ENCODE measurements around the gene TOMM40L.

Gene TOMM40L

GRCh38 chr1:161266202-161266601 lies 40.3 kb downstream of the TOMM40L start:
- no peak overlapping the region for H3K4me3 ChIP-seq (replicated peaks; ENCODE audit: low read depth, low read length)
- no peak for DNase-seq (ENCODE audit: extremely low read depth, low read depth)
- TF ChIP-seq CTCF (IDR thresholded peaks at IDR 0.05; ENCODE audit: low read depth, low read length, missing control alignments) = no peak

- no peak overlapping the region for H3K4me3 ChIP-seq (replicated peaks; ENCODE audit: low read depth, low read length)
- TF ChIP-seq CTCF (IDR thresholded peaks at IDR 0.05; ENCODE audit: low read depth, low read length, missing control alignments) = no peak
- DNase-seq (ENCODE audit: extremely low read depth, low read depth) = no peak
These were observed 41.0 kb downstream of the TOMM40L start for GRCh38 chr1:161266836-161267235.

GRCh38 chr1:161267321-161267720 lies 41.5 kb downstream of the TOMM40L start:
- DNase-seq (ENCODE audit: extremely low read depth, low read depth) = no peak
- H3K4me3 ChIP-seq (replicated peaks; ENCODE audit: low read depth, low read length) = no peak overlapping the region

GRCh38 chr1:161273402-161273801 lies 47.5 kb downstream of the TOMM40L start:
- no peak for TF ChIP-seq CTCF (IDR thresholded peaks at IDR 0.05; ENCODE audit: low read depth, low read length, missing control alignments)
- no peak overlapping the region for H3K4me3 ChIP-seq (replicated peaks; ENCODE audit: low read depth, low read length)

More at GRCh38 chr1:161267321-161267720, 41.5 kb downstream of the TOMM40L start:
- no peak for TF ChIP-seq CTCF (IDR thresholded peaks at IDR 0.05; ENCODE audit: low read depth, low read length, missing control alignments)

GRCh38 chr1:161274874-161275273 lies 49.0 kb downstream of the TOMM40L start:
- no peak overlapping the region for H3K4me3 ChIP-seq (replicated peaks; ENCODE audit: low read depth, low read length)
- no peak for TF ChIP-seq CTCF (IDR thresholded peaks at IDR 0.05; ENCODE audit: low read depth, low read length, missing control alignments)
- DNase-seq (ENCODE audit: extremely low read depth, low read depth) = no peak

More at GRCh38 chr1:161273402-161273801, 47.5 kb downstream of the TOMM40L start:
- no peak for DNase-seq (ENCODE audit: extremely low read depth, low read depth)
